ENCODE results near the gene DTX4.

The DTX4 gene

DNA sequence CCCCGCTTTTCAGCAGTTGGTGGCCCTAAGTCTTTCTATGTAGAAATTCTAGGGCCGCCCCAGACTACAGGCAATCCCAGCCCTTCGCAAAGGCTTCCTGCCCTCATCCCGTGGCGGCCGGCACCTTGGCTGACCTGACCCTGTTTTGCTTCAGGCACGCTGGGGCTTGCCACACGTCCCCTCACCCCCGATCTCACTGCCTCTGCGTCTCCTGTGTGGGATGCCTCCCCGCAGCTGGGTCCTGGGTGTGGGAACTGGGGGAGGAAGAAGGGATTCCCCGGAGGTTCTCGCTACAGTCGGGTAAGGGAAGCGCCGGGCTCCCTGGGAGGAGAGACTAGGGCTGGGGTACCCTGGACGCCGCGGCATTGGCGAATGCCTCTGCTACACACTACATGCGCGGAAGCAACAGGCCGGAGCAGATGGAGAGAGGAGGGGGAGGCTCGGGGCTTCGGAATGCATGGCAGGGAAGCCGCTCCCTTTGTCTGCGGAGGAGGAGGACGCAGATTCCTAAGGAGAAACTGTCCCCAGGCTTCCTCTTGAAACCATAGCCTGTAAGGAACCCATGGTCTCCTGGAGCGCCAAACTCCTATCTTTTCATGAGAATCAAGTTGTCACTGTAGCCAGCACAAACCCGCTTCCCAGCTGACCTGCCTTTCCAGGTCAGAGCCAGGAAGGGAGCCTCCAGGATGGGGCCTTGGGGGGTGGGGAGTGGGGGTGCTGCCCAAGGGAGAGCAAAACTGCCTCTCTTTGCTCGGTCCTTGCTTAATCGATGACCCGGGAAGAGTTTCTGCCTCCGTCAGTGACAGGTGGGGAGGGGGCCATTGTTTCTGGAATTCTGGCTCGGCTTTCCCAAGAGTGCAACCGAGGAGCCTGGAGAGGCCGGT is 1.4 kb downstream of the DTX4 start:
- peak; percentile 28 for DNase-seq

DNA sequence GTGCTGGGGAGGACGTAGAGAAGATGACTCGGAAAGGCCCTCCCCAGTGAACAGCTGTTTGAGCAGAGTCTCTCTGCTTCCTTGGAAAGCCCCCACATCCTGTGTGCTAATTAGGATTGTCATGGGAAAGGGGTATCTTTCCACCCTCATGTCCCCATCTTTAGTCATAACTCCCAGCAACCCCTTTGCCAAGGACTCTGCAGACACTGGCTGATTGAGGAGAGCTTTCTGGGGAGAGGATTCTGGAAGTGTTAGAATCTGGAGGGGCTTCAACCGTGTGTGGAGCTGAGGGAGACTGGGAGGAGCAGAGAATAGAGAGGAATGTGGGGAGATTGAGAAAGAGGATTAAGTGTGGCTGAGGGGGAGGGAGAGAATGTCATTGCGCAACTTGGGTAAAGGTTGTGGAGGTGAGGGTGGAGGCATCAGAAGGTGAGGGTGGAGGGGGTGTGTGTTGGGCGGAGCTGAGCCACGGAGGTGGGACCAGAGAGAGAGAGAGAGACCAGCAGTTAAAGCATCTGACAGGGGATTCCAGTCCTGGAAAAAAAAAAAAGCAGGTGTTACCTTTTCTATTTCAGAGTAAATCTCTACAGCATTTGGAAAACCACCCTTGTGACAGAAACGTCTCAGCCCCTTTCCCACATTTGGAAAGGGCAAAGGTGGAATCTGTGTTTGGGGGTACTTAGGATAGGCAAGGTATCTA is 2.2 kb downstream of the DTX4 start:
- peak; percentile 48 for DNase-seq

DNA sequence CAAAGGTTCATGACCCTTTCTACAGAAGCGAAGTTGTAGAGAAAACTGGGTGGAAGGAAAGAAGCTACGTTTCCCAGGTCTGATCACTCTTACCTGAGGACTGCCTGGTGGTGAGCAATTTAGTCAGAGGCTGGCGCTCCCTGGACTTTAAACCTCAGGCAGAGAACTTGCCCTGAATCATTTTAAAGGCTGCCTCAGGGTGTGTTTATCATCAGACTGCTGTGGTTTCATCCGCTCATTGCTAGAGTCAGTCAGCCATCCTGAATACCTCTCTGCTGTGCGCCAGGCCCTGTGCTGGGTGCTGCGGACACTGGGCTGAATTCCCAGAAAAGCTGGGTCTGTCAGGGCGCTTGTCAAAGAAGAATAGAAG is 2.7 kb downstream of the DTX4 start:
- peak; percentile 38 for DNase-seq

DNA sequence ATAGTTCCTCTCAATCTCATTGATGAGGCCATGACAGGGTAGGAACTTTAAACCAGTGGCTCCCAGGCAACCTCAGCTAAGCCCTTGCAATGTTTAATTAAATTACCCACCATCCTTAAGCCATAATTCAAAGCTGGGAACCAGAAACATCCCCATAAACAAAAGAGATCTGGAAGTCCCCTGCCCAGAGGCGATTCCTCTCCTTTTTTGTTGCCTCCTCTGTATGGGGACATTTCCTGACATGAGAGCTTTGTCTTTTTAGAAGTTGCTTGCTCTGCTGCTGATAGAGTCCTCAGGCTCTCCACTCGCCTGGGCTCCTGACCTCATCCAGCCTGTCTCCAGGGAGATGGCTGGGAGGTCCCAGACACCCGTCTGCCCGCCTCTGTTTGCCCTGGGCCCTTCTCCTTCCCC is 3.2 kb downstream of the DTX4 start:
- no peak for DNase-seq

DNA sequence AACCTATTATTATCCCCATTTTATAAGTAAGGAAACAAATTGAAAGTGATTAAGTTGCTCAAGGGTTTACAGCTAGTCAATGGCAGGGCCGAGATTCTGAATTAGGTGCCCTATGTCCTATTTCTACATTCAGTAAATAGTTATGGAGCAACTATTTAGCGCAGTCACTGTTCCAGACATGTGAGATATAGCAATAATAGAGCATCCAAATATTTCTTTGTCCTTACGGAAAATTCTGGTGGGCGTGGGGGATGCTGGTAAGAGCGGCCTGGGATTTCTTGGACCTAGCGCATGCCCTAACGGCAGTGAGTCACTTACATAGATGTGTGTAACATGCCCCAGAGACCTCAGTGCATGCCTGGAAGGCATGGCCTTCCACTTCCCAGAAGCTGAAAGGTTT is 4.4 kb downstream of the DTX4 start:
- DNase-seq, result no peak

DNA sequence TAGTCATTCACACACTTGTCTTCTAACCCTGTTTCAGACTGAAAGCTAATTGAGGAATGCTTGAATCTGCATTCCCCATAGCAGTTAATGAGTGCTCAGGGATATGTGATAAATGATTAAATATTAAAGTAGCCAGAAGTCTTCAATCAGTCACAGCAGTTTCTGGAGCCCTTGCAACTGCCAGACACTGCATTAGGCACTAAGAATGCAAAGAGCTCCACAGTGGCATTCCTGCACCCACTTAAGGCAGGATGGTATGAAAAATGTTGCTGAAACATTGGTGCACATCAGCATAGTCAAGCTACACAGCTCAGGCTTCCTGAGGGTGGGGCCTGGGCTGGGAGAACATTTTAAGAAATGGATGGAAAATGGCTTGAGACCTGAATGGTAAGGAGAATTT is 6.5 kb downstream of the DTX4 start:
- no peak for DNase-seq

DNA sequence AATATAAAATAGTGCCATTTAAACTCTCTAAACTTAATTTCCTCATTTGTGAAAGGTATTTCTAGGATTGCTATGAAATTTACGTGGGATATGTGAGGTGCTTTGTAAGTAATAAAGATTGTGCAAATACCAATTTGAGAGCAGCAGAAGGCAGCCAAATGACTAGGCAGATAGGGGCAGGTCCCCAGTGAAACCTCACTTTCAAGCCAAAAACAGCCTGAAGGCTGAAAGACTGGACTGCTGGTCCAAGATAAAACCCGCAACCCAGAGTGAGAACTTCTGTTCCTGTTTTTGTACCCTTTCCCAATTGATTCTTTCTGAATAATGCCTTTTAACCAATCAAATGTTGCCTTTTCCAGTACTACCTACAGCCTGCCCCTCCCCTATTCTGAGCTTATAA is 7.2 kb downstream of the DTX4 start:
- DNase-seq, result no peak

DNA sequence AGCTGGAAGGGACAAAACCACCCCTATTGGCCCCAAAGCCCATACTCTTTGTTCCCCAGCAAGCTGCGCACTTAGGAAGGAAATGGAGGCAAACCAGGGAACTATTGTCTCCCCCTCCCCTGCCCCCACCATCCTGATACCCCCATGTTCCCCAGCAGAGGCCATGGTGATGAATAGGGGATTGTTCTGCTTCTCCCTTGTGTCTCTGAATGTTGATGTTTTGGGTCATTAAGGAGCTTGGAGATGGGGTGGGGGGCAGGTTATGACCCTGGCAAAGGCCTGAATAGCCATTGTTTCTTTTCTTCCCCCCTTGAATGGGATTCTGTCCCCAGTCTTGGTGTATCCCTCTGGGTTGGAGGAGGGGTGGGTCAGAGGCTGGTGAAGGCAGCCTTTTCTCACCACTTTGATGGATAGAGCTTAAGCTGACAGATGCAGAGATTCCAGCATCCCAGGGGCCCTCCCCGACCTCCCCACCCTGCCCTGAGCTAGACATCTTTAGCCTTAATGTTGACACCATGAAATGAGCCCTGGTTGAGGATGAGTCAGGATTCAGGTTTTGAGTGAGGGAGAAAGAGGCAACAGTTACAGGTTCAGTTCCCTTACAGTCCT is 8.3 kb downstream of the DTX4 start:
- no peak for DNase-seq

DNA sequence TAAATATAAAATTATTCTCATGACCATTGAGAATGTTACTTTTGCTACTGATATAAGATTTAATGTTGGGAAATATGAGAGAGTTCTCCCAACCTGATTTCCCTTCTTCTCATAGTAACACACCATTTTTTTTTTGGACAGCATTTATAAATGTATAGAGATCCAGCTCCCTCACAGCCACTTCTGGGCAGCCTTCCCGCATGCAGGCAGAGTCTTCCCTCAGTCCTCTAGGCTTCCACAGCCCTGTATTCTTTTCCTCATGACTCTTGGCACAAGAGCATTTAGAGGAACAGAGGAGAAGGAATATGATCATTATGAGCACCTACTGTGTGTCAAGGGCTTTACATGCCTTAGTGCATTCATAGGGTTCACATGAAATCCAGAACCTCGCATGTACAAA is 9.0 kb downstream of the DTX4 start:
- DNase-seq, result no peak

DNA sequence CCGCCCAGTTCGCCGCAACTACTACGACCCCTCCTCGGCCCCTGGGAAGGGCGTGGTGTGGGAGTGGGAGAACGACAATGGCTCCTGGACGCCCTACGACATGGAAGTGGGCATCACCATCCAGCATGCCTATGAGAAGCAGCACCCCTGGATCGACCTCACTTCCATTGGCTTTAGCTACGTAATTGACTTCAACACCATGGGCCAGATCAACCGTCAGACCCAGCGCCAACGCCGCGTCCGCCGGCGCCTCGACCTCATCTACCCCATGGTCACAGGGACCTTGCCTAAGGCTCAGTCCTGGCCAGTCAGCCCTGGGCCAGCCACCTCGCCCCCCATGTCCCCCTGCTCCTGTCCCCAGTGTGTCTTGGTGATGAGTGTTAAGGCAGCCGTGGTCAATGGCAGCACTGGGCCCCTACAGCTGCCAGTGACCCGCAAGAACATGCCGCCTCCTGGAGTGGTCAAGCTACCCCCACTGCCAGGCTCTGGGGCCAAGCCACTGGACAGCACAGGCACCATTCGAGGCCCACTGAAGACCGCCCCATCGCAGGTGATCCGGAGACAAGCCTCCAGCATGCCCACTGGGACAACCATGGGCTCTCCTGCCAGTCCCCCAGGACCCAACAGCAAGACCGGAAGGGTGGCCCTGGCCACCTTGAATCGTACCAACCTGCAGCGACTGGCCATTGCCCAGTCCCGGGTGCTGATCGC is 10.0 kb downstream of the DTX4 start:
- no peak for DNase-seq

DNA sequence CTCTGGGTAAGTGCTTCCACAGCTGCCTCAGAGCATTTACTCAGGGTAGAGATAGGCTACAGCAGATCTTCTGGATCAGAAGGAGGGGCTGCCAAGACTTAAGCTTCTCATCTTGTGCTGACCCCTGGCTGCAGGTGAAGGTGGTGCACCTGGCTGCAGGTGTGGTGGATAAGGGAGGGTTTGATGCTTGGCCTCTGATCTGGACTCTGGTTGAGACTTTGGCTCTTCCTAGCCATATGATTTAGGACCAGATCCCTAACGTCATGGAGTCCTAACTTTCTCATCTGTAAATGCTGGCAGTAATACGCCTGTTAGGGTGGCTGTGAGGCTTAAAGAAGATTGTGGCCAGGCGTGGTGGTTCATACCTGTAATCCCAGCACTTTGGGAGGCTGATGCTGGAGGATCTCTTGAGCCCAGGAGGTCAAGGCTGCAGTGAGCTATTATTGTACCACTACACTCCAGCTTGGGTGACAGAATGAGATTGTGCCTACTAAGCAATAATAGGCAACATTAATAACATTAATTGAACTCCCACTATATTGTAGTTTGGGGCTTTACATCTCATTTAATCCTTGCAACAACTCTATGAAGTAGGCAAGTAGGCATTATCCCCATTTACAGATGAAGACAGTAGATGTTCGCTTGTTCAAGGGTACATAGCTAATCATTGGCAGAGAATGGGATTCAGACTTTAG is 10.7 kb downstream of the DTX4 start:
- DNase-seq, result no peak

DNA sequence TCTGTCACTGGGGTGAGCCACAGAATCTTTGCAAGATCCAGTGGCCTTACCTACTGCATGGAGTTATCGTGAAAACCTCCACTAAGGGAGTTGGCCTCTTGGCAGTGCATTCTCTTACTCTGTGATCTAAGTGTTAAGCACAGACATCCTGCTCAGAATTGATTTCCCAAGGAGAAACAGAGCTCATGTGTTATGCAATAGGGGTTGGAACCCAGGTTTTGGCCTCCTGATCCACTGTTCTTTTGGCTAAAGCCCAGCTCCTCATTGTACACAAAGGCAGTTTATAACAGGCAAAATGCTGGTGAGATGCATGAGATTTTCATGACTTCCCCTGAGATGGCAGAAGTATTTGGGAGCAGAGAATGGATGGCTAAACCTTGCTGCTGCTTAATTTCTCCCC is 11.8 kb downstream of the DTX4 start:
- DNase-seq, result no peak

DNA sequence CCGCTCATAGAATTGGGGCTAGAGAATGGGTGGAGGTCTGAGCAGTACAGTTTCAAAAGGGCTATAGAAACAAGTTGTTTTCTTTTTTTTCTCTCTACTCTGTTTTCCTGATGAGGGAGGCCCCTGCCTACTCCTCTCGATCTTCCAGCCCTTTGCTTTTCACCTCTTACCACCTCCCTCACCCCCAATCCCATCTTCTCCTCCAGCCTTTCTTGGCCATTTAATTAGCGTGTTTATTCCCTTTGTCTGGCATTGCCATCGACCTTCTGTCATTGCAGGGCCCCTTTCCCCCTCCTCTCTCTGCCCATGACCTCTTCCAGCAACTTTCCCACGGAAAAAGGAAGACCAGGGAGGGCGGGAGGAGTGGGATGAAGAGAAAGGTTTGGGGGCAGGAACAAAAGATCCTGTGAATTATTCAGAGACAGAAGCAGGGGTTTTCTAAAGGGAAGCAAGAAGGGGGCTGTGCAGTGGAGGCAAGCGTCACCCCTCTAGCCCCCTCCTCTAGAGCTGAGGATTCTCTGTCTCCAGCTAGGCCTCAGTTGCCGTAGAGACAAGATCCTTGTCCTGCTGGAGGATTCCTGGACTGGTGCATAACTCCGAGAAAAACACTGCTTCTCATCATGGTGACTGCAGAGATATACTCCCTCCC is 12.9 kb downstream of the DTX4 start:
- DNase-seq, result no peak

DNA sequence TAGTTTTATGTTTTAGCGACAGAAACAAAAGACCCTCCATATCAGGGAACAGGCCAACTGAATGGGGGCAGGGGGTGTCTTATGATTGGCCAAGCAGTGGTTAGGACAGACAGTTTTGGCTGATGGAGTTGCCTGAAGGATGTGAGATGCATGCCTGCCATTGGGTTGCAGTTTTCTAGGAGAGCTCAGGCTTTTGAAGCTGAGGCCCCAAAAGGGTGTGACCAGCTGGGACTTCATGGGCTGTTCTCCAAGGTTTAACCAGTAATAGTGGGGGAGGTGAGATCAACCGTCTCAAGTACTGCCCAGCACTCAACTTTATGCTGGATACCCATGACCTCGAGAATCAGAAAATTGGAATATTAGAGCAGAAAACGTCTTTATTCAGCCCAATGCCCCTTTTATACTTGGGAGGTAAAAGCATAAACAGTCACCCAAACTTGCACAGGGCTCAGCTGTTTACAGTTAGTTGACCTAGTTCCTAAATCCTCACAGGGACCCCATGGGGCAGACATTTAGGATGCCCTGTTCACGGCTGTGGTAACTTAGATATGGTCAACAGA is 13.5 kb downstream of the DTX4 start:
- DNase-seq, result no peak

DNA sequence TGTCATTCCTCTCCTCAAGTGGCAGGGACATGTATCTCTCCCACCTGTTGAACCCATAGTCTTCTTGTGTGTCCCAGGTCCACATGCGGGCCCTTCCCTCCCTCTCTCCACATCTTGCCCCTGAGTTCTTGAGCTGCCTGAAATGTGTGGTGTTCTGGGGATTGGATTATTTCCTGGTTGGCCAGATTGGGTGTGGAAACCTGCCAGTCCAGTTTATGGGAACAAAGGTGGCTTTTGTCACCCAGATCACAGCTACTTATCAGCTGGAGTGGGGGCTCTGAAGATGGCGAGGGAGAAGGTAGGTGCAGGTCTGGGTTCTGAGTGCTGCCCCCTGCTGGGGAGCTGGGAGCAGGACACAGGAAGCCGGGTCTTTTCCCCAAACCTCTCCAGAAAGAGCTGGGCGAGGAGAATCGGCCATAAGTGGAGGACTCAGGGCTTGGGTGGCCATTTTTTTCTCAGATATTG is 14.2 kb downstream of the DTX4 start:
- DNase-seq, result no peak

DNA sequence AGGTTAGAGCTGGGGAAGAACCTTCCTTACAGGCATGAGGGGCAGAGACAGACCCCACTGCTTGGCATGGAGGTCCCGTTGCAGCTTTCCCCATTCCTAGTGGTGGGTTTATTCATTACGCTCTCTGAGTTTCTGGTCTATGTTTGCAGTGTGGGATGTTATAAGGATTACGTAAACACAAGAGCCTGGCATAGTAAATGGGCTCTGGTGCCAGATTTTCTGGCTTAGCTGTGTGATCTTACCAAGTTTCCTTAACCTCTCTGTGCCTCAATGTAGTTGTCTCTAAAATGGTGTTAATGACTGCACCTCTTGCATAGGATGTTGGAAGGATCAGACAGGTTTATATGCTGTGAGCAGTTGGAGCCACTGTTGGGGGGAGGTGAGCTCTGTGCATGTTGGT is 15.1 kb downstream of the DTX4 start:
- no peak for DNase-seq

DNA sequence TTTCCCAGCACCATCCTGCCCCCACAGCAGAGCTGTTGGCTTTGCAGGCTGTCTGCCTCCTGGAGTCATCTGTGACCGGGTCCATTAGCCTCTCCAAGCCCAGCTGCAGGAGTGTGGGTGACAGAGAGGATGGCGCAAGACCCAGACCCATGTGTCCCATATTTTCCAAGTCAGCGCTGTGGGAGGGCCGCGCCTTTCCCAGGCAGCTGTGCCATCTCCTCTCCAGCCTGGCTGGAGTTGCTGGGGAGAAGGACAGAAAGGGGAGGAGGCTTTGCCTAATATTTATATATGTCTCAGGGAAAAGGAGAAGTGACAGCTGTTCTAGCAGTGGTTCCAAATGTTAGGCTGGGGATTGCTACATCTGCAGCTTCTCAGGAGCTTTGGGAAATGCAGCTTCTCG is 15.7 kb downstream of the DTX4 start:
- no peak for DNase-seq

DNA sequence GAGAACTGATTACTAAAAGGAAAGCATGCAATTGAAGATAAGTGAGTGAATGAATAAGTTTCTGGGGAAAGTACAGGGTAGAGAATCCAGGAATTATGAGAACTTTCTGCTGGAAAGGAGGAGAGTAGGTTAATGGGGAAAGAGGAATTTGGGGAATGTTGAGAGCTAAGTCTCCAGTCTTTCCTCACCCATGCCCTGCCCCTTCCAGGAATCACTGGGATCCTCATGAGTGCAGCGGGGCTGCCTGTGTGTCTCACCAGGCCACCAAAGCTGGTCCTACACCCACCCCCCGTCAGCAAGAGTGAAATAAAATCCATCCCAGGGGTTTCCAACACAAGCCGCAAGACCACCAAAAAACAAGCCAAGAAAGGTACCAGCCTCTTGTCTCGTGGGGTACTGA is 17.0 kb downstream of the DTX4 start:
- peak; percentile 37 for DNase-seq

DNA sequence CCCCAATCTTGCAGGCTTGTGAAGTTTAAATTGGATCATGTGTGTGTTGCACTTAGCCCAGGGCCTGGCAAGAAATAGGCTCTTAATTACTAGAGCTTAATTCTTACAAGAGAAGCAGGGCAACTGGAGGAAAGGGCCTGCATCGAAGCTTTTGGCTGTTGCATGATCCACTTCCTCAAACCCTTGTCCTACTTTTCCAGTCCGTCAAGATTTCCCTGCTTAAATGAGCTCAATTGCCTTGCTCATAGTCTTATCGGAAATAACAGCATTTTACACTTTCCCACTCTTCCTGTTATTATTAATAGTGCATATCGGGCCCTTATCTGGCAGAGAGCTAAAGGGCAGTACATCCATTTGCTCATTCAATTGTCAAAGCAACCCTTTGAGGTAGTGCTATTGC is 18.1 kb downstream of the DTX4 start:
- no peak for DNase-seq

DNA sequence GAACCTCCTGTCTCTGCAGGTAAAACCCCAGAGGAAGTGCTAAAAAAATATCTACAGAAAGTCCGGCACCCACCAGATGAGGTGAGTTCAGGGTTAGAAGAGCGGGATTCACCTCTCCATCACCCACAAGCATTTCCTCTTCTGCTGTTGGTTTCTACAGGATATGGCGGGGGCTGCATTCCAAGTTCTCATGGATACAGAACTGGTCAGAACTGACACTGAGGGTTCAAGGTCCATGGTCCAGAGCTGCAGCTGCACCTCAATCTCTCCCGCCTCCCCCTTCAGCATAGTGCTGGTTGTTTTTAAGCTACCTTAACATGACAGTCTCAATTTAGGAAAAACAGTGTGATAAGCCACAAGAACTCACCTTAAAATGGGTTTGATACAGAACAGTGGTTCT is 19.2 kb downstream of the DTX4 start:
- DNase-seq, result no peak

DNA sequence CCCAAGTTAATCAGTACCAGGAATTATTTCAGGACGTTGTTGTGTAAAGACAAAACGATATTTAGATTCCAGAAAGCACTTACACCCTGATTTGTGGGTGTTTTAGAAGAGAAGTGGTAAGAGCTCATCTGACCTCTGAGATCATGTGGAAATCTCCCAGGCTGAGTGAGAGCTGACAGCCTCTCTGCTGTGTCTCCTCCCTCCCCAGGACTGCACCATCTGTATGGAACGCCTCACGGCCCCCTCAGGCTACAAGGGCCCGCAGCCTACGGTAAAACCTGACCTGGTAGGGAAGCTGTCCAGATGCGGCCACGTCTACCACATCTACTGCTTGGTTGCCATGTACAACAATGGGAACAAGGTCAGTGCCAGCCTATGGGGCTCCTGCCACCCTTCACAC is 20.0 kb downstream of the DTX4 start:
- DNase-seq, result no peak

DNA sequence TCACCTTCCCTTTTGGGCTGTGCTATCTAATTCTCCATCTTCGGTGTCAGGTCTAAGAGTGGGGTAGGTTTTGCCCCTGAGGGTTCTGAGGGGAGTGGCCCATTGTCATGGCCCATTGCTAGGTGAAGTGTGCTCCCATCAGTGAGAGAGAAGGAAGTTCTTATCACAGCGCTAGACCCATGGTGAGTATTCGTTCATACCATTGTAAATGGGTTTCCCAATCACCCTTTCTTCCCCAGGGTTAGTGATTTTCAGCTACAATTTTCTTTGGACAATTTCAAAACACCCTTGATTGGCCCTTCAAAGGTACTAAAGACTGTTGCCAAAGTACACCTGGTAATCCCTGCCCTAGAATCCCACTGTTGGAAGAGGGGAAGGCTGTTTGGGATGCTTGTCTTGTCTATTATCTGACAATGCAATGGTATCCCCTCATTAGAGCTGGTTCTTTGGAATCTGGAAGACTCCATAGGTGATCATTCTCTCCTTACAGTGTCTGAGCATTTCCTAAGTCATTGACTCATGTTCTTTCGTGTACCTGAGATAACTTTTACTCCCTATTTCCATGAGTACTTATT is 20.6 kb downstream of the DTX4 start:
- DNase-seq, result no peak
